HepG2 (cell line): Measurements from ENCODE around the gene PRSS33. TPM values are rescaled to one million over a fixed set of nuclear protein-coding genes. Genes with fewer than 3 reads are reported as not detected.

Experiments
- ATAC-seq: fragments of 200-7000 bp; cut with Tn5 transposase; 3 replicates; pipeline ENCODE4 v1.9.1; 2020; ENCODE audit warnings: mild to moderate bottlenecking, moderate library complexity
- BruUV-seq: library from RNA; stranded (reverse); fragments of 400-500 nt; replicated peaks from 2 replicates; lab custom pipeline; 2021; lab: Mats Ljungman, UMichigan
- CTCF ChIA-PET: fragments of 300-600 bp; formaldehyde crosslinking; extraction: SDS; loops from one replicate; lab custom pipeline; 2021; ENCODE audit warnings: low total read pairs, inconsistent platforms, low intra/inter-chr PET ratio; lab: Yijun Ruan, JAX
- POLR2A ChIA-PET: fragments of 350-600 bp; sonication (Branson Sonifier 250); formaldehyde crosslinking; loops from one replicate; lab custom pipeline; 2020; ENCODE audit warnings: antibody characterized with exemption, inconsistent platforms; lab: Yijun Ruan, JAX
- DNase-seq: peaks from one replicate; pipeline ENCODE4 v3.0.0-alpha.2; 2015; ENCODE audit warnings: low spot score
- FAIRE-seq: peaks from 3 replicates; lab custom pipeline; 2011; peaks lifted over from hg19 to GRCh38; lab: Jason Lieb, UNC
- H2AFZ ChIP-seq: one replicate; pipeline ENCODE4 v1.6.1; 2011; ENCODE audit warnings: low read length, inconsistent platforms
- H3K27ac ChIP-seq: fragments of 300-600 bp; 3 replicates; pipeline ENCODE4 v1.8.0; 2011; ENCODE audit warnings: mixed run types, mild to moderate bottlenecking, mixed read lengths, low read length, inconsistent platforms; ENCODE audit not compliant: insufficient read depth; ENCODE audit errors: extremely low read length
- H3K27me3 ChIP-seq, 2 experiments: fragments of 200-600 bp in 1 of 2; 2 replicates in 1 of 2; 3 replicates in 1 of 2; pipeline versions ENCODE4 v1.6.0 to v1.8.0; 2011; ENCODE audit warnings: low read length in 2 of 2, mild to moderate bottlenecking in 2 of 2, moderate library complexity in 2 of 2, inconsistent platforms in 1 of 2; ENCODE audit not compliant: insufficient read depth in 2 of 2, control insufficient read depth in 1 of 2
- H3K36me3 ChIP-seq, 2 experiments: fragments of 200-600 bp in 1 of 2; replicated peaks in 1 of 2; 2 replicates in 1 of 2; 3 replicates in 1 of 2; pipeline versions ENCODE4 v1.5.1 to v1.8.0; 2011; ENCODE audit warnings: low read length in 2 of 2, inconsistent platforms in 1 of 2; ENCODE audit not compliant: insufficient read depth in 2 of 2, control insufficient read depth in 1 of 2
- H3K4me1 ChIP-seq: 2 replicates; pipeline ENCODE4 v1.5.1; 2012; ENCODE audit warnings: low read length, inconsistent platforms; ENCODE audit not compliant: insufficient read depth
- H3K4me2 ChIP-seq: 2 replicates; pipeline ENCODE4 v1.6.0; 2011; ENCODE audit warnings: low read depth, low read length, inconsistent platforms
- H3K4me3 ChIP-seq, 3 experiments: fragments of 200-600 bp in 1 of 3; sonication (generic), shearing (Covaris generic) in 1 of 3; replicated peaks in 1 of 3; 2 replicates each; pipeline ENCODE4 v1.5.1; 2011 to 2016; ENCODE audit warnings: low read length in 3 of 3, inconsistent platforms in 2 of 3, low read depth in 2 of 3, mild to moderate bottlenecking in 2 of 3, control low read depth in 1 of 3, mixed read lengths in 1 of 3; ENCODE audit not compliant: insufficient read depth in 1 of 3
- H3K79me2 ChIP-seq: one replicate; pipeline ENCODE4 v1.6.1; 2011; ENCODE audit warnings: low read length, inconsistent platforms; ENCODE audit not compliant: insufficient read depth
- H3K9ac ChIP-seq: 2 replicates; pipeline ENCODE4 v1.6.0; 2011; ENCODE audit warnings: mild to moderate bottlenecking, low read depth, low read length, inconsistent platforms; ENCODE audit not compliant: insufficient read depth
- H3K9me3 ChIP-seq: 2 replicates; pipeline ENCODE4 v1.5.1; 2012; ENCODE audit warnings: mild to moderate bottlenecking, low read length
- H4K20me1 ChIP-seq: 2 replicates; pipeline ENCODE4 v1.6.0; 2011; ENCODE audit warnings: inconsistent platforms, mild to moderate bottlenecking, low read length, moderate library complexity; ENCODE audit not compliant: insufficient read depth
- CEBPB ChIP-seq: IDR thresholded peaks from 2 replicates; pipeline ENCODE4 v1.6.1; 2011; ENCODE audit warnings: low read depth, low read length, improper control_type of control experiment, borderline replicate concordance
- CEBPG ChIP-seq: IDR thresholded peaks from 2 replicates; pipeline ENCODE4 v1.6.1; 2016
- FOXA1 ChIP-seq, 2 experiments: fragments of 450-650 bp in 1 of 2; sonication (generic) in 1 of 2; formaldehyde crosslinking in 1 of 2; IDR thresholded peaks; 2 replicates each; pipeline versions ENCODE4 v1.4.0 to v1.6.1; 2016 to 2020; ENCODE audit warnings: missing genetic modification reagents in 1 of 2
- WGBS: methylation state at CpG from one replicate; pipeline ENCODE4 v1.1.6; 2017; ENCODE audit warnings: low lambda C conversion rate; 5-methylcytosine and 5-hydroxymethylcytosine counted together
- in situ Hi-C: cut with HindIII; loops from 2 replicates; pipeline ENCODE4 v1.10.0; 2017; ENCODE audit warnings: low pct_unique_long_range_greater_than_20kb; ENCODE audit not compliant: extremely low pct_ligation_motif_present
- intact Hi-C: fragments of 100-400 bp; cut with micrococcal nuclease; formaldehyde crosslinking; loops from one replicate; pipeline ENCODE4 v1.10.0; 2022; ENCODE audit not compliant: unreplicated experiment
- polyA plus RNA-seq, 8 experiments: library from polyadenylated mRNA; depleted of rRNA in 3 of 8; stranded (reverse) in 7 of 8; unstranded in 1 of 8; fragments of >200 nt; fragmentation: Illumina TruSeq in 4 of 8; extraction: Trizol in 4 of 8; gene quantifications; 2 replicates each; pipeline versions ENCODE4 v1.2.1 to v1.2.3, GENCODE V29; 2011 to 2016; ENCODE audit warnings: low read depth in 4 of 8, missing spikeins in 1 of 8, mixed read lengths in 1 of 8; ENCODE audit not compliant: insufficient read depth in 1 of 8
- total RNA-seq, 5 experiments: library from RNA; depleted of rRNA; stranded (reverse); fragments of >200 nt; fragmentation: Illumina TruSeq; extraction: Trizol; gene quantifications; 2 replicates each; pipeline ENCODE4 v1.2.3, GENCODE V29; 2016; ENCODE audit warnings: low read depth in 1 of 5
- TF ChIP-seq, protein P1 (sequence below): IDR thresholded peaks from 2 replicates; pipeline ENCODE4 v1.6.1; 2016; ENCODE audit warnings: low read depth, missing genetic modification reagents, missing compliant biosample characterization

Gene PRSS33
- total and polyA plus RNA-seq, 2 of the 13 experiments (the other 11 are each of a cell fraction or from before 2014, with no cell fraction given): not detected

- TF ChIP-seq FOXA1 (IDR thresholded peaks at IDR 0.05) (no peak), FOXA1 (CRISPR knock-in tag; IDR thresholded peaks at IDR 0.05) (peak; percentile 65)
Measured at GRCh38 chr16:2799859-2800226, 12.5 kb upstream of the PRSS33 start (continued).

GRCh38 chr16:2799205-2799858 lies 12.0 kb upstream of the PRSS33 start:
- POLR2A ChIA-PET: interaction anchor here (1.2 kb wide), 1 partner anchor 31 kb away, joined by 3 read pairs; the partner anchor contains the start of gene ZG16B
- Histone ChIP-seq H3K4me1 (peaks cover 20% of the 10 kb centered on the region), H2AFZ (no peak overlapping the region), H3K9ac (no peak overlapping the region), H3K79me2 (no peaks in the 10 kb centered on the region), H3K9me3 (peaks cover 4% of the 10 kb centered on the region; the same call in 1 of the 2 replicates), H3K4me2 (peak overlapping the region; percentile 14; the same call in 1 of the 2 replicates), H3K27me3 (peaks cover 0 to 18% of the 10 kb centered on the region in 2 experiments; a peak in 1 of 5 replicates), H4K20me1 (no peaks in the 10 kb centered on the region), H3K36me3 (no peaks in the 10 kb centered on the region), H3K4me3 (no peak overlapping the region), H3K27ac (no peak overlapping the region)
- DNase-seq (no peak), FAIRE-seq (no peak), ATAC-seq (peak; percentile 58)
- TF ChIP-seq CEBPB: peak; percentile 68; the same call in 1 of the 2 replicates
- TF ChIP-seq, protein P1, sequence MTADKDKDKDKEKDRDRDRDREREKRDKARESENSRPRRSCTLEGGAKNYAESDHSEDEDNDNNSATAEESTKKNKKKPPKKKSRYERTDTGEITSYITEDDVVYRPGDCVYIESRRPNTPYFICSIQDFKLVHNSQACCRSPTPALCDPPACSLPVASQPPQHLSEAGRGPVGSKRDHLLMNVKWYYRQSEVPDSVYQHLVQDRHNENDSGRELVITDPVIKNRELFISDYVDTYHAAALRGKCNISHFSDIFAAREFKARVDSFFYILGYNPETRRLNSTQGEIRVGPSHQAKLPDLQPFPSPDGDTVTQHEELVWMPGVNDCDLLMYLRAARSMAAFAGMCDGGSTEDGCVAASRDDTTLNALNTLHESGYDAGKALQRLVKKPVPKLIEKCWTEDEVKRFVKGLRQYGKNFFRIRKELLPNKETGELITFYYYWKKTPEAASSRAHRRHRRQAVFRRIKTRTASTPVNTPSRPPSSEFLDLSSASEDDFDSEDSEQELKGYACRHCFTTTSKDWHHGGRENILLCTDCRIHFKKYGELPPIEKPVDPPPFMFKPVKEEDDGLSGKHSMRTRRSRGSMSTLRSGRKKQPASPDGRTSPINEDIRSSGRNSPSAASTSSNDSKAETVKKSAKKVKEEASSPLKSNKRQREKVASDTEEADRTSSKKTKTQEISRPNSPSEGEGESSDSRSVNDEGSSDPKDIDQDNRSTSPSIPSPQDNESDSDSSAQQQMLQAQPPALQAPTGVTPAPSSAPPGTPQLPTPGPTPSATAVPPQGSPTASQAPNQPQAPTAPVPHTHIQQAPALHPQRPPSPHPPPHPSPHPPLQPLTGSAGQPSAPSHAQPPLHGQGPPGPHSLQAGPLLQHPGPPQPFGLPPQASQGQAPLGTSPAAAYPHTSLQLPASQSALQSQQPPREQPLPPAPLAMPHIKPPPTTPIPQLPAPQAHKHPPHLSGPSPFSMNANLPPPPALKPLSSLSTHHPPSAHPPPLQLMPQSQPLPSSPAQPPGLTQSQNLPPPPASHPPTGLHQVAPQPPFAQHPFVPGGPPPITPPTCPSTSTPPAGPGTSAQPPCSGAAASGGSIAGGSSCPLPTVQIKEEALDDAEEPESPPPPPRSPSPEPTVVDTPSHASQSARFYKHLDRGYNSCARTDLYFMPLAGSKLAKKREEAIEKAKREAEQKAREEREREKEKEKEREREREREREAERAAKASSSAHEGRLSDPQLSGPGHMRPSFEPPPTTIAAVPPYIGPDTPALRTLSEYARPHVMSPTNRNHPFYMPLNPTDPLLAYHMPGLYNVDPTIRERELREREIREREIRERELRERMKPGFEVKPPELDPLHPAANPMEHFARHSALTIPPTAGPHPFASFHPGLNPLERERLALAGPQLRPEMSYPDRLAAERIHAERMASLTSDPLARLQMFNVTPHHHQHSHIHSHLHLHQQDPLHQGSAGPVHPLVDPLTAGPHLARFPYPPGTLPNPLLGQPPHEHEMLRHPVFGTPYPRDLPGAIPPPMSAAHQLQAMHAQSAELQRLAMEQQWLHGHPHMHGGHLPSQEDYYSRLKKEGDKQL (CRISPR knock-in tag): no peak
- TF ChIP-seq CEBPG (CRISPR knock-in tag): 0 out of 2 replicates have a peak, but pooled peaks have one; percentile 25
- CTCF ChIA-PET: no interaction called here
- BruUV-seq: no TSS peak
- WGBS: 28% methylated on average over 14 of the region's 21 CpGs
- intact Hi-C loops: no loop called here
- in situ Hi-C loops: no loop called here
